Measurements from ENCODE around the gene GRK6.
A peak's percentile ranks its signal among the peaks of the same experiment; 100 is the strongest.

Gene GRK6

DNA sequence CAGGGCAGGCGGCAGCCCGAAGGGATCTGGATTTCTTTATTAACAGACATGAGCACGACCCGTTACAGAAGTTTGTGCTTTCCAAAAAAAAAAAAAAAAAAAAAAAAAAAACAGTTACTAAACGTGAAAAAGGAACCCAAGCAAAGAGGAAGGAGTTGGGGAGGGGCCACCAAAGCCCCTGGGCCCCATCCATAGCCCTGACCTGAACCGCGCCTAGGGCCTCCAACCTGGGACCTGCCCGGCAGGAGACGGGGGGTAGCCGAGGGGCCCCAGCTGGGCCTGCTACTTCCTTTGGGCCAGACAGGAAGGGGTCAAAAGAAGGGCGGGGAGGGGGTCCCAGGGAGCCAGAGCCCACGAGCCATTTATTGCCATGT is 30.1 kb downstream of the GRK6 start:
- DNase-seq (ENCODE audit: low read depth in 1 of 2, low spot score in 1 of 2): no peak
- in situ Hi-C loops (cut with HindIII; ENCODE audit: low pct_unique_long_range_greater_than_20kb, low sequenced_read_pairs): no loop called here
- TF ChIP-seq JUND (IDR thresholded peaks at IDR 0.05; ENCODE audit: low read depth): no peak

DNA sequence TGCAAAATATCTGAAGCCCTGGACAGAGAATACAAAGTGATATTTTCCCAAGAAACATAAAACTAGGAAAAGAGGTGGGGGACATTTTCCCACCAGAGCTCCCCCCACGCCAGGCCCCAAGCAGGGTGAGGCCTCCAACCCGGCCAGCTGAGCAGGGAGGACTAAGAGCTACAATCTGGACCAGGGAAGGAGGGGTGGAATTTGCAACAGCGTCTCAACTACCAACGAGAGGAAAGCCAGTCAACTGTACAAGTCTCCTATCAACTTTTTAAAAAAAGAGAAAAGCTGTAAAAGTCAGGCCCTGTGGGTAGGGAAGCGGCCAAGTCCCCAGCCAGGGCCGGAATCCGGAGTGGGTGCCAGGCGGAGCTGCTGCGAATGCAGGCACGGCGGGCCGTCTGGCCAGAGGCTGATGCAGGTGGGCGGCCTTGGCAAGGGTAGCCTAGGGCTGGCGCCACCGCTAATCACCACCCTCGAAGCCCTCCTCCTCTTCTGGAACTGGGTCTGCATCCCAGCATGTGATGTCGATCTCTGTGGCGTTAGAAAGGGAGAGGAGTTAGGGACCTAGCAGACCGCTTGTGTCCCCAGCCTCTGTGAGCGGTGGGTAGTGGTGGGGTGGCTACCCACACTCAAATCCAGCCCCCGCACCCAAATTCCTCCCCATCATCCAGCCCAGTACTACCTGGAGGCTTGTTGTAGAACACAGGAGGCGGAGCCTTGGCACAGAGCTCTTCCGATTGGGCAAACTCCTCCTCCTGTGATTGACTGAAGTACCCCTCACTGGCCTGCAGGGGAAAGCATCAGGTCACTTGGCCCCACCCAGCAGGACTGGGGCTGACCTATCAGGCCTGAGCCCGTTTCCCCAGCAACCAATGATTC is 30.7 kb downstream of the GRK6 start:
- in situ Hi-C loops (cut with HindIII; ENCODE audit: low pct_unique_long_range_greater_than_20kb, low sequenced_read_pairs): no loop called here
- no peak for TF ChIP-seq JUND (IDR thresholded peaks at IDR 0.05; ENCODE audit: low read depth)
- DNase-seq (ENCODE audit: low read depth in 1 of 2, low spot score in 1 of 2): peak; percentile 97 to 98

- in situ Hi-C loops (cut with HindIII; ENCODE audit: low pct_unique_long_range_greater_than_20kb, low sequenced_read_pairs): no loop called here
- no peak for DNase-seq (ENCODE audit: low read depth in 1 of 2, low spot score in 1 of 2)
- no peak for TF ChIP-seq JUND (IDR thresholded peaks at IDR 0.05; ENCODE audit: low read depth)
Observed at GRCh38 chr5:177457852-177458681, 31.6 kb downstream of the GRK6 start.

GRCh38 chr5:177458912-177459350 is 32.5 kb downstream of the GRK6 start:
- no peak for TF ChIP-seq JUND (IDR thresholded peaks at IDR 0.05; ENCODE audit: low read depth)
- in situ Hi-C loops (cut with HindIII; ENCODE audit: low pct_unique_long_range_greater_than_20kb, low sequenced_read_pairs): no loop called here
- peak in 1 of 2 experiments; percentile 44 for DNase-seq (ENCODE audit: low read depth in 1 of 2, low spot score in 1 of 2)

GRCh38 chr5:177459357-177459756 is 32.9 kb downstream of the GRK6 start:
- TF ChIP-seq JUND (IDR thresholded peaks at IDR 0.05; ENCODE audit: low read depth): no peak
- in situ Hi-C loops (cut with HindIII; ENCODE audit: low pct_unique_long_range_greater_than_20kb, low sequenced_read_pairs): no loop called here
- DNase-seq (ENCODE audit: low read depth in 1 of 2, low spot score in 1 of 2): no peak

DNA sequence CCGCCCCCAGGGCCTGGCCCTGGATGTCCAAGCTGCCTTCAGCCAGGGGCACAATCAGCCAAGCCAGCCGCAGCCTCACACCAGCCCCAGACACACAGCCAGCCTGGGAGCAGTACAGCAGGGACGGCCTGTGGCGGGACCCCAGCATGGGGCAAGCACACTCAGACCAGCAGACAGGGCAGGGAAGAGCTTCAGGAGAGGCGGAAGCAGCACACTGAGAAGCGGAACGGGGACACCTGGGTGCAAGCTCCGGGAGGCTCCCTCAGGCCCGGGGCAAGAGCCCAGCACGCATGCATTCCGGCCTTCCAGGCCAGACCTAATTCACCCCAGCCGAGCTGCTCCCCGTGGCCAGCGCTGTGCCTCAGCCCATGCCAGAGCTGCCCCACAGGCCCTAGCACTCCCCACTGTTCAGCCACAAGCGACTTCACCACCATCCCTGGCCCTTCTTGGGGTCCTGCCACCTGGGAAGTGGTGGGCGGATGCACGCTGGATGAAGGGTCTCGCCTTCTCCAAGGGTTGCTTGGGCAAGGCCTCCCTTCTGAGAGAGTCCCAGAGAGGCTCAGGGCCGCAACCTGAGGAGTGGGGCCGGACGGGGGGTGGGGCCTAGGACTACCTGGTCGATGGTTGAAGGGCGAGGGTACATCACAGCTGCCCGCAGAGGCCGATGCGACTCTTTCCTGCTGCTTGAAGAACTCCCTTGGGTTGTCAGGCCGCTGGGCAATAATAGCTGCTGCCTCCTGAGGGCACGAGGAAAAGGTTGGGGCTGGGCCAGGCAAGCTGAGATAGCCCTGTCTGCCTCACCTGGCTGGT is 33.5 kb downstream of the GRK6 start:
- in situ Hi-C loops (cut with HindIII; ENCODE audit: low pct_unique_long_range_greater_than_20kb, low sequenced_read_pairs): no loop called here
- no peak for DNase-seq (ENCODE audit: low read depth in 1 of 2, low spot score in 1 of 2)
- no peak for TF ChIP-seq JUND (IDR thresholded peaks at IDR 0.05; ENCODE audit: low read depth)

DNA sequence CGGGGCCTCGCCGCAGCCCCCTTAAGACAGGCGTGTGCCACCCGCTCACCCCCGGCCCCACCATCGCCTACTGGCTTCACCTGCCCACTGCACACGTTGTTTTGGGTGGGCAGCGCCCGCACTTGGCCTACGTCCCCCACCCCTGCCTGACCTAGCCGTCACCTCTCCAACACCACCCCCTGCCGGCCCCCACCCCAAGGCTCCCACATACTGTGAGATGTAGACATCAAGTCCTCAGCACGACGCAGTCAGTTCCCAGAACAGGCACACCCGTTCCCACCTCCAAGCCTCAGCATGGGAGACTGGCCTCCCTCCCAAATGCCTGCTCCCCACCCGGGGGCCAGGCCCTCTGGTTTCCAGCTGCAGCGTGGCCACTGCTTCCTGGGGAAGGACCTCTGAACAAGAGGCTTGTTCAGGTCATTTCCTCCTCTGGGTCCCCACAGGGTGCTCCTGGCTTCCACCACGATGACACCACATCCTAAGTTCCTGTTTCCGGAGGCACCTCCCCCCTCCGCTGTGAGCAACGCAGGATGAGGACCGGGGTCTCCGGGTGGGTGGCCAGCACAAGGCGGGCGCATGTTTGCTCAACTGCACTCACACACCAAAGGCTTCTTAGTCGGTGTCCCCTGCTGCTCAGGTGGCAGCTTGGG is 35.7 kb downstream of the GRK6 start:
- no peak for TF ChIP-seq JUND (IDR thresholded peaks at IDR 0.05; ENCODE audit: low read depth)
- no peak for DNase-seq (ENCODE audit: low read depth in 1 of 2, low spot score in 1 of 2)
- in situ Hi-C loops (cut with HindIII; ENCODE audit: low pct_unique_long_range_greater_than_20kb, low sequenced_read_pairs): no loop called here

DNA sequence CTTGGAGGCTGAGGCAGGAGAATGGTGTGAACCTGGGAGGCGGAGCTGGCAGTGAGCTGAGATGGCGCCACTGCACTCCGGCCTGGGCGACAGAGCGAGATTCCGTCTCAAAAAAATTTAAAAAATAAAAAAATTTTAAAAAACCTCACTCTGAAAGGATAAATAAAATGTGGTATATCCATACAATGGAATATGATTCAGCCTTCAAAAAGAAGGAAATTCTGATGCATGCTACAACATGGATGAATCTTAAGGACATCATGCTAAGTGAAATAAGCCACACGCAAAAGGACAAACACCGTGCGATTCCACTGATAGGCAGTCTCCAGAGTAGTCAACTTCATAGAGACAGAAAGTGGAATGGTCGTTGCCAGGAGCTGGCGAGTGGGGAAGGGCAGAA is 38.6 kb downstream of the GRK6 start:
- TF ChIP-seq JUND (IDR thresholded peaks at IDR 0.05; ENCODE audit: low read depth): no peak
- in situ Hi-C loops (cut with HindIII; ENCODE audit: low pct_unique_long_range_greater_than_20kb, low sequenced_read_pairs): no loop called here
- no peak for DNase-seq (ENCODE audit: low read depth in 1 of 2, low spot score in 1 of 2)

DNA sequence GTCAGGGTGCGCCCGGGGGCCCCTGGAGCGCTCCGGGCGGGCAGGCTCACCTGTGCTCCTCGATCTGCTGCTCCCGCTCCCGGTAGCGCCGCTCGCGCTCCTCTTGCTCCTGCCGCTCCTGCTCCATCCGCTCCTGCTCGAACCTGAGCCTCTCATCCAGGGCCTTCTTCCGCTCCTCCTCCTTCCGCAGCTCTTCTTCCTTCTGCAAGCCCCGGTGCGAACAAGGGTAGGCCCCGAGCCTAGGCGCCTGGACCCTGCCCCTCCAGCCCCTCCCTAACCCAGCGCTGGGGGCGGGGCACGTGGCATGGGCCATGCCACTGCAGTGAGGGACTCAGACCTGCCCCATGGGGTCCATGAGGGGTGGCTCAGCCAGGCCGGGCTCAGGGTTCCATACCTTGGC is 40.4 kb downstream of the GRK6 start:
- in situ Hi-C loops (cut with HindIII; ENCODE audit: low pct_unique_long_range_greater_than_20kb, low sequenced_read_pairs): no loop called here
- DNase-seq (ENCODE audit: low read depth in 1 of 2, low spot score in 1 of 2): no peak
- TF ChIP-seq JUND (IDR thresholded peaks at IDR 0.05; ENCODE audit: low read depth): no peak

DNA sequence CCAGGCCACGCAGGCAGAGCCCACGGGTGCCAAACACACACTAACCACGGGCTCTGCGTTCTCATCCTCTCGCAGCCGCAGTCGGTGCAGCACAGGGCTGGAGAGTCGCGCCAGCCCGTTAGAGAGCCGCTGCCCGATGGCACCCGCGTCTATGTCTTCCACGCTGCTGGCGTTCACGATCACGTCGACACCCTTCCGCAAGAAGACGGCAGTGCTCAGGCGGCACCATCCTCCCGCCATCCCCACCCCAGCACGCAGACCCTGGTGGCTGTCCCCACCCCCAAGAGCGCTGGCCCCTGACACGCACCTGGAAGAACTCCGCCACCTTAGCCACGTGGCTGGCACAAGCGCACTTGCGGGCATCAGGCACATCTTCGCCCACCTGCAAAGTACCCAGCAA is 41.0 kb downstream of the GRK6 start:
- TF ChIP-seq JUND (IDR thresholded peaks at IDR 0.05; ENCODE audit: low read depth): no peak
- in situ Hi-C loops (cut with HindIII; ENCODE audit: low pct_unique_long_range_greater_than_20kb, low sequenced_read_pairs): no loop called here
- DNase-seq (ENCODE audit: low read depth in 1 of 2, low spot score in 1 of 2): no peak

GRCh38 chr5:177468329-177468684 is 41.8 kb downstream of the GRK6 start:
- in situ Hi-C loops (cut with HindIII; ENCODE audit: low pct_unique_long_range_greater_than_20kb, low sequenced_read_pairs): no loop called here
- TF ChIP-seq JUND (IDR thresholded peaks at IDR 0.05; ENCODE audit: low read depth): no peak
- DNase-seq (ENCODE audit: low read depth in 1 of 2, low spot score in 1 of 2): no peak
